SJCRH30 (cell line): ENCODE results near the gene ALDH4A1. TPM values are rescaled to one million over a fixed set of nuclear protein-coding genes. Genes with fewer than 3 reads are reported as not detected.

Experiments used
- DNase-seq, 2 experiments: peaks; one replicate each; pipeline ENCODE4 v3.0.0-alpha.2; 2015 to 2020
- H3K27ac ChIP-seq: fragments of 250-450 bp; sonication (Bioruptor Pico); 2 replicates; pipeline ENCODE4 v1.5.1; 2020; ENCODE audit warnings: mild to moderate bottlenecking, moderate library complexity
- H3K27me3 ChIP-seq: fragments of 250-450 bp; sonication (Bioruptor Pico); 2 replicates; pipeline ENCODE4 v1.5.1; 2020; ENCODE audit warnings: mild to moderate bottlenecking, moderate library complexity
- H3K36me3 ChIP-seq: fragments of 250-450 bp; sonication (Bioruptor Pico); 2 replicates; pipeline ENCODE4 v1.5.1; 2020; ENCODE audit warnings: mild to moderate bottlenecking, moderate library complexity
- H3K4me1 ChIP-seq: fragments of 250-450 bp; sonication (Bioruptor Pico); 2 replicates; pipeline ENCODE4 v1.5.1; 2020; ENCODE audit warnings: mild to moderate bottlenecking, moderate library complexity
- H3K4me3 ChIP-seq: fragments of 250-450 bp; sonication (Bioruptor Pico); 2 replicates; pipeline ENCODE4 v1.5.1; 2020; ENCODE audit warnings: mild to moderate bottlenecking, moderate library complexity
- H3K9me3 ChIP-seq: fragments of 250-450 bp; sonication (Bioruptor Pico); replicated peaks from 2 replicates; pipeline ENCODE4 v1.5.1; 2020; ENCODE audit warnings: mild to moderate bottlenecking, moderate library complexity
- total RNA-seq: library from RNA; depleted of rRNA; stranded (reverse); fragments of >200 nt; shearing (Covaris generic); gene quantifications from 2 replicates; pipeline ENCODE4 v1.2.3, GENCODE V29; 2014; rRNA removed

The ALDH4A1 gene
- total RNA-seq: 7.2 and 7.5 TPM in 2 replicates

- Histone ChIP-seq H3K27me3 (no peaks in the 10 kb centered on the region), H3K9me3 (no peaks in the 10 kb centered on the region)
Measured at GRCh38 chr1:18902523-18903290, at the start of gene ALDH4A1. Gene ALDH4A1 (minus strand): TSS chr1:18902555. CDS start chr1:18902523, 32 bp downstream.

GRCh38 chr1:18951818-18952391, 49.5 kb upstream of the ALDH4A1 start:
- no peak for DNase-seq
- Histone ChIP-seq H3K36me3 (no peaks in the 10 kb centered on the region), H3K4me3 (no peak overlapping the region), H3K4me1 (peaks cover 25% of the 10 kb centered on the region), H3K27ac (no peak overlapping the region), H3K27me3 (peaks cover 11% of the 10 kb centered on the region; the same call in 1 of the 2 replicates), H3K9me3 (no peaks in the 10 kb centered on the region)

More at GRCh38 chr1:18902523-18903290, at the start of gene ALDH4A1:
- H3K4me1 ChIP-seq: peaks cover 24% of the 10 kb centered on the region
- H3K27ac ChIP-seq: peak within 1 kb of the TSS; percentile 93
- H3K4me3 ChIP-seq: peak within 1 kb of the TSS; percentile 78
- DNase-seq: peak; percentile 99
- no peaks in the 10 kb centered on the region for H3K36me3 ChIP-seq

GRCh38 chr1:18951416-18951815, 49.1 kb upstream of the ALDH4A1 start:
- Histone ChIP-seq H3K27me3 (peaks cover 11% of the 10 kb centered on the region; the same call in 1 of the 2 replicates), H3K36me3 (no peaks in the 10 kb centered on the region), H3K4me3 (no peak overlapping the region), H3K9me3 (no peaks in the 10 kb centered on the region), H3K4me1 (peaks cover 25% of the 10 kb centered on the region), H3K27ac (no peak overlapping the region)
- no peak for DNase-seq

- Histone ChIP-seq H3K4me3 (peak overlapping the region; percentile 36), H3K36me3 (no peaks in the 10 kb centered on the region), H3K27me3 (peaks cover 11% of the 10 kb centered on the region; the same call in 1 of the 2 replicates), H3K4me1 (peaks cover 25% of the 10 kb centered on the region), H3K9me3 (no peaks in the 10 kb centered on the region), H3K27ac (peak overlapping the region; percentile 69)
- no peak for DNase-seq
Measured at GRCh38 chr1:18950401-18951026, 48.2 kb upstream of the ALDH4A1 start.

- DNase-seq: peak; percentile 73
- Histone ChIP-seq H3K4me1 (peaks cover 25% of the 10 kb centered on the region), H3K36me3 (no peaks in the 10 kb centered on the region), H3K9me3 (no peaks in the 10 kb centered on the region), H3K27me3 (peaks cover 5% of the 10 kb centered on the region; the same call in 1 of the 2 replicates), H3K4me3 (peak overlapping the region; percentile 36), H3K27ac (peak overlapping the region; percentile 69)
Measured at GRCh38 chr1:18949686-18950400, 47.5 kb upstream of the ALDH4A1 start.

- H3K4me3 ChIP-seq: peak overlapping the region; percentile 36
- H3K4me1 ChIP-seq: peaks cover 25% of the 10 kb centered on the region
Measured at GRCh38 chr1:18948913-18949685, 46.7 kb upstream of the ALDH4A1 start.

GRCh38 chr1:18948048-18948912, 45.9 kb upstream of the ALDH4A1 start:
- Histone ChIP-seq H3K4me3 (no peak overlapping the region), H3K9me3 (no peaks in the 10 kb centered on the region), H3K4me1 (peaks cover 25% of the 10 kb centered on the region), H3K27me3 (no peaks in the 10 kb centered on the region), H3K36me3 (no peaks in the 10 kb centered on the region), H3K27ac (no peak overlapping the region; the same call in 1 of the 2 replicates)
- no peak for DNase-seq

More at GRCh38 chr1:18948913-18949685, 46.7 kb upstream of the ALDH4A1 start:
- no peaks in the 10 kb centered on the region for H3K27me3 ChIP-seq
- peak overlapping the region; percentile 69 for H3K27ac ChIP-seq
- H3K9me3 ChIP-seq: no peaks in the 10 kb centered on the region
- no peaks in the 10 kb centered on the region for H3K36me3 ChIP-seq
- DNase-seq: peak; percentile 34 to 35

- Histone ChIP-seq H3K9me3 (no peaks in the 10 kb centered on the region), H3K27ac (no peak overlapping the region), H3K4me3 (no peak overlapping the region), H3K4me1 (peaks cover 25% of the 10 kb centered on the region), H3K27me3 (no peaks in the 10 kb centered on the region), H3K36me3 (no peaks in the 10 kb centered on the region)
- no peak for DNase-seq
Measured at GRCh38 chr1:18947570-18947969, 45.2 kb upstream of the ALDH4A1 start.

GRCh38 chr1:18946550-18947381, 44.4 kb upstream of the ALDH4A1 start:
- no peaks in the 10 kb centered on the region for H3K27me3 ChIP-seq
- DNase-seq: no peak
- no peaks in the 10 kb centered on the region for H3K36me3 ChIP-seq
- H3K4me1 ChIP-seq: peaks cover 31% of the 10 kb centered on the region
- no peaks in the 10 kb centered on the region for H3K9me3 ChIP-seq
- H3K4me3 ChIP-seq: no peak overlapping the region
- H3K27ac ChIP-seq: no peak overlapping the region

GRCh38 chr1:18945401-18945849, 43.1 kb upstream of the ALDH4A1 start:
- H3K27ac ChIP-seq: no peak overlapping the region
- peaks cover 41% of the 10 kb centered on the region for H3K4me1 ChIP-seq
- no peaks in the 10 kb centered on the region for H3K9me3 ChIP-seq
- H3K4me3 ChIP-seq: no peak overlapping the region
- DNase-seq: peak in 1 of 2 experiments; percentile 44
- no peaks in the 10 kb centered on the region for H3K36me3 ChIP-seq
- no peaks in the 10 kb centered on the region for H3K27me3 ChIP-seq

GRCh38 chr1:18944810-18945209, 42.5 kb upstream of the ALDH4A1 start:
- Histone ChIP-seq H3K4me1 (peaks cover 41% of the 10 kb centered on the region), H3K9me3 (no peaks in the 10 kb centered on the region), H3K4me3 (no peak overlapping the region), H3K27me3 (no peaks in the 10 kb centered on the region), H3K36me3 (no peaks in the 10 kb centered on the region), H3K27ac (no peak overlapping the region)
- no peak for DNase-seq

- Histone ChIP-seq H3K9me3 (no peaks in the 10 kb centered on the region), H3K27ac (no peak overlapping the region), H3K4me3 (no peak overlapping the region), H3K4me1 (peaks cover 41% of the 10 kb centered on the region), H3K27me3 (no peaks in the 10 kb centered on the region), H3K36me3 (no peaks in the 10 kb centered on the region)
- DNase-seq: no peak
Measured at GRCh38 chr1:18943914-18944572, 41.7 kb upstream of the ALDH4A1 start.
